Esophagus muscularis mucosa (tissue), 4 donors: Measurements from ENCODE around the gene ZBTB8A. TPM values are rescaled to one million over a fixed set of nuclear protein-coding genes. Genes with fewer than 3 reads are reported as not detected.
"Not testable (repeated sequence)": the region's sequence is repeated elsewhere in the genome, so short reads cannot be mapped to it uniquely, and the experiment has no call there.

Experiments used
- DNase-seq: peaks from one replicate; pipeline ENCODE4 v3.0.0-alpha.2; 2017; ENCODE audit errors: extremely low spot score
- H3K27ac ChIP-seq, 4 donors: fragments of 200-600 bp; sonication (generic); replicated peaks in 1 of 4; 1 replicate in 3 of 4; 2 replicates in 1 of 4; pipeline ENCODE4 v1.5.1; 2016 to 2019; ENCODE audit warnings: mild to moderate bottlenecking in 1 of 4
- H3K27me3 ChIP-seq, 4 donors: fragments of 200-600 bp; sonication (generic); one replicate each; pipeline versions ENCODE4 v1.5.1 to v1.6.0; 2016 to 2019
- H3K36me3 ChIP-seq, 4 donors: fragments of 200-600 bp; sonication (generic); one replicate each; pipeline ENCODE4 v1.5.1; 2016 to 2019
- H3K4me1 ChIP-seq, 4 donors: fragments of 200-600 bp; sonication (generic); one replicate each; pipeline ENCODE4 v1.5.1; 2016 to 2019
- H3K4me3 ChIP-seq, 4 donors: fragments of 200-600 bp; sonication (generic); 1 replicate in 2 of 4; 2 replicates in 2 of 4; pipeline ENCODE4 v1.5.1; 2016 to 2019; ENCODE audit warnings: mild to moderate bottlenecking in 4 of 4, moderate library complexity in 1 of 4
- H3K9me3 ChIP-seq, 4 donors: fragments of 200-600 bp; sonication (generic); 1 replicate in 3 of 4; 2 replicates in 1 of 4; pipeline ENCODE4 v1.5.1; 2016 to 2019
- EP300 ChIP-seq: sonication (generic); formaldehyde crosslinking; IDR thresholded peaks from one replicate; pipeline ENCODE4 v1.6.1; 2017; ENCODE audit warnings: antibody characterized with exemption
- POLR2A ChIP-seq: fragments of 450-650 bp; IDR thresholded peaks from one replicate; pipeline ENCODE4 v1.6.1; 2017; ENCODE audit warnings: antibody characterized with exemption, moderate library complexity, mild to moderate bottlenecking, low read depth
- POLR2AphosphoS5 ChIP-seq, 2 donors: sonication (generic); formaldehyde crosslinking; IDR thresholded peaks; one replicate each; pipeline ENCODE4 v1.6.1; 2017; ENCODE audit warnings: antibody characterized with exemption in 2 of 2
- WGBS: methylation state at CpG from one replicate; pipeline ENCODE4 v1.1.5; 2018; 5-methylcytosine and 5-hydroxymethylcytosine counted together
- intact Hi-C: fragments of 100-400 bp; cut with DNase I; formaldehyde crosslinking; loops from one replicate; pipeline ENCODE4 v1.15.1; 2023
- total RNA-seq, 4 donors: library from RNA; depleted of rRNA; stranded (reverse); fragments of >200 nt; gene quantifications; one replicate each; pipeline versions ENCODE4 v1.1.0 to v1.2.1, GENCODE V29; 2016
- TF ChIP-seq, protein P1 (sequence below), 3 experiments: fragments of 200-600 bp in 2 of 3; fragments of 450-650 bp in 1 of 3; sonication (generic) in 2 of 3; IDR thresholded peaks; one replicate each; pipeline ENCODE4 v1.5.1; 2017 to 2019; ENCODE audit warnings: antibody characterized with exemption in 3 of 3, mild to moderate bottlenecking in 2 of 3, moderate library complexity in 1 of 3

ZBTB8A gene
- total RNA-seq, 4 donors from 2014 or later: 6.8 to 12.0 (median 10.3) TPM

GRCh38 chr1:32546611-32547010, 7.4 kb downstream of the ZBTB8A start:
- Histone ChIP-seq H3K4me1 (peaks cover 0 to 12% (median 0%) of the 10 kb centered on the region in 4 donors), H3K27me3 (no peaks in the 10 kb centered on the region), H3K27ac (no peak overlapping the region), H3K4me3 (no peak overlapping the region), H3K36me3 (no peaks in the 10 kb centered on the region), H3K9me3 (no peaks in the 10 kb centered on the region)
- intact Hi-C loops: no loop called here
- no peak for DNase-seq
- 91% methylated on average over 4 of the region's 4 CpGs for WGBS
- TF ChIP-seq POLR2A (no peak), EP300 (no peak), POLR2AphosphoS5 (IDR thresholded peaks at IDR 0.05) (no peak)
- TF ChIP-seq, protein P1, sequence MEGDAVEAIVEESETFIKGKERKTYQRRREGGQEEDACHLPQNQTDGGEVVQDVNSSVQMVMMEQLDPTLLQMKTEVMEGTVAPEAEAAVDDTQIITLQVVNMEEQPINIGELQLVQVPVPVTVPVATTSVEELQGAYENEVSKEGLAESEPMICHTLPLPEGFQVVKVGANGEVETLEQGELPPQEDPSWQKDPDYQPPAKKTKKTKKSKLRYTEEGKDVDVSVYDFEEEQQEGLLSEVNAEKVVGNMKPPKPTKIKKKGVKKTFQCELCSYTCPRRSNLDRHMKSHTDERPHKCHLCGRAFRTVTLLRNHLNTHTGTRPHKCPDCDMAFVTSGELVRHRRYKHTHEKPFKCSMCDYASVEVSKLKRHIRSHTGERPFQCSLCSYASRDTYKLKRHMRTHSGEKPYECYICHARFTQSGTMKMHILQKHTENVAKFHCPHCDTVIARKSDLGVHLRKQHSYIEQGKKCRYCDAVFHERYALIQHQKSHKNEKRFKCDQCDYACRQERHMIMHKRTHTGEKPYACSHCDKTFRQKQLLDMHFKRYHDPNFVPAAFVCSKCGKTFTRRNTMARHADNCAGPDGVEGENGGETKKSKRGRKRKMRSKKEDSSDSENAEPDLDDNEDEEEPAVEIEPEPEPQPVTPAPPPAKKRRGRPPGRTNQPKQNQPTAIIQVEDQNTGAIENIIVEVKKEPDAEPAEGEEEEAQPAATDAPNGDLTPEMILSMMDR (IDR thresholded peaks at IDR 0.05): no peak

DNA sequence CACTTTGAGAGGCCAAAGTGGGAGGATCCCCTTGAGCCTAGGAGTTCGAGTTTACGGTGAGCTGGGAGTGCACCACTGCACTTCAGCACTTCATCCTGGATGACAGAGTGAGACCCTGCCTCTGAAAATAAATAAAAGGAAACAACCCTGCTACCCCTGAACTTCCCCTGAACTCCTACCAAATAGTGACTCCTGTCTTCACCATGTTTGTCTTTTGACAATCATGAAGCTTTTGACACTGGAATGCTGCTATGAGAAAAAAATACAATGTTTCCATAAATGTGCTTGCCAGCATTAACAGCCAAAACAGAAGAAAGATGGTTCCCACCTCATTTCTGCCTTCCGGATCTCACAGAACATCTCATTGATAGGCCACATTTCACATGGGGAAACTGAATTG, 10.4 kb downstream of the ZBTB8A start:
- WGBS: 71% methylated on average over 3 of the region's 3 CpGs
- no peak for TF ChIP-seq POLR2AphosphoS5 (IDR thresholded peaks at IDR 0.05)
- TF ChIP-seq, protein P1 (IDR thresholded peaks at IDR 0.05): no peak
- no peak for TF ChIP-seq POLR2A
- TF ChIP-seq EP300: no peak
- H3K27me3 ChIP-seq: no peaks in the 10 kb centered on the region
- intact Hi-C loops: no loop called here
- no peaks in the 10 kb centered on the region for H3K9me3 ChIP-seq
- H3K4me1 ChIP-seq: peaks cover 0 to 12% (median 0%) of the 10 kb centered on the region in 4 donors
- H3K4me3 ChIP-seq: no peak overlapping the region
- no peak for DNase-seq
- no peak overlapping the region for H3K27ac ChIP-seq
- peaks cover 0 to 5% (median 0%) of the 10 kb centered on the region in 4 donors for H3K36me3 ChIP-seq

DNA sequence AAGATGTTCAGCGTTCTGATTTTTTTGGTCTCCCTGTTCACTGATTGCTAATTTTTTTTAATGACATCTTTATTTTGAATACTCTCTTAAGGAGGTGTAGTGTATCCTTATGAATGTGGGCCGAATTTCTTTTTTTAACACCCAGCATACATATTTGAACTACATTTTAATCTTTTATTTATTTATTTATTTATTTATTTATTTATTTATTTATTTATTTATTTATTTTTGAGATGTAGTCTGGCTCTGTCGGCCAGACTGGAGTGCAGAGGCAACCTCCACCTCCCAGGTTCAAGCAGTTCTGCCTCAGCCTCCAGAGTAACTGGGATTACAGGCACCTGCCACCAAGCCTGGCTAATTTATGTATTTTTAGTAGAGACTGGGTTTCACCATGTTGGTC, 15.1 kb downstream of the ZBTB8A start:
- H3K27ac ChIP-seq: no peak overlapping the region
- H3K27me3 ChIP-seq: no peaks in the 10 kb centered on the region
- DNase-seq: no peak
- intact Hi-C loops: no loop called here
- H3K4me1 ChIP-seq: peaks cover 0 to 11% (median 0%) of the 10 kb centered on the region in 4 donors
- TF ChIP-seq, protein P1 (IDR thresholded peaks at IDR 0.05): no peak
- TF ChIP-seq POLR2AphosphoS5 (IDR thresholded peaks at IDR 0.05): no peak
- WGBS: 93% methylated on average over 3 of the region's 3 CpGs
- peaks cover 0 to 40% (median 23%) of the 10 kb centered on the region in 4 donors for H3K36me3 ChIP-seq
- no peaks in the 10 kb centered on the region for H3K9me3 ChIP-seq
- H3K4me3 ChIP-seq: no peak overlapping the region

DNA sequence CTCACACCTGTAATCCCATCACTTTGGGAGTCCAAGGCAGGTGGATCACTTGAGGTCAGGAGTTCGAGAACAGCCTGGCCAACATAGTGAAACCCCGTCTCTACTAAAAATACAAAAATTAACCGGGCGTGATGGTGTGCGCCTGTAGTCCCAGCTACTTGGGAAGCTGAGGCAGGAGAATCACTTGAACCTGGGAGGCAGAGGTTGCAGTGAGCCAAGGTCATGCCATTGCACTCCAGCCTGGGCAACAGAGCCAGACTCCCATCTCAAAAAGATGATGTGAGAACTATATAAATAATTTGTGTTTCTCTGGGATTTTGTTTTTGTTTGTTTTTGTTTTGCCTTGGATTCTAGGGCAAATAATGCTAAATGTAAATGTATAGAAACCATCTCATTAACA, 17.8 kb downstream of the ZBTB8A start:
- DNase-seq, intact Hi-C loops, H3K27me3 ChIP-seq, H3K9me3 ChIP-seq, H3K4me3 ChIP-seq, H3K4me1 ChIP-seq, H3K27ac ChIP-seq: not testable (repeated sequence)
- H3K36me3 ChIP-seq: peaks cover 0 to 66% (median 35%) of the 10 kb centered on the region in 4 donors
- 100% methylated on average over 5 of the region's 5 CpGs for WGBS

GRCh38 chr1:32557812-32558211, 18.6 kb downstream of the ZBTB8A start:
- intact Hi-C loops: no loop called here
- TF ChIP-seq, protein P1 (IDR thresholded peaks at IDR 0.05): no peak
- TF ChIP-seq EP300 (no peak), POLR2AphosphoS5 (IDR thresholded peaks at IDR 0.05) (no peak), POLR2A (no peak)
- WGBS: 76% methylated on average over 1 of the region's 1 CpG
- Histone ChIP-seq H3K36me3 (peaks cover 0 to 66% (median 35%) of the 10 kb centered on the region in 4 donors), H3K27me3 (no peaks in the 10 kb centered on the region), H3K27ac (no peak overlapping the region), H3K4me3 (no peak overlapping the region), H3K9me3 (no peaks in the 10 kb centered on the region), H3K4me1 (no peaks in the 10 kb centered on the region)
- DNase-seq: no peak
